Calu3 (cell line): ENCODE data around the gene ADCK1. TPM values are rescaled to one million over a fixed set of nuclear protein-coding genes. Genes with fewer than 3 reads are reported as not detected.

Source experiments
- BruUV-seq: library from RNA; stranded (reverse); fragments of 400-500 nt; replicated peaks from 2 replicates; lab custom pipeline; 2021; lab: Mats Ljungman, UMichigan
- CTCF ChIA-PET: fragments of 300-600 bp; sonication (Branson Sonifier 250); formaldehyde crosslinking; loops from one replicate; lab custom pipeline; 2022; ENCODE audit warnings: antibody characterized with exemption; lab: Charles Lee
- DNase-seq: peaks from one replicate; pipeline ENCODE4 v3.0.0; 2022
- H3K27ac Mint-ChIP-seq: one replicate; pipeline ENCODE4 v1.8.0; 2022; ENCODE audit warnings: mixed read lengths; ENCODE audit not compliant: unreplicated experiment
- H3K27me3 Mint-ChIP-seq: one replicate; pipeline ENCODE4 v1.8.0; 2022; ENCODE audit warnings: mixed read lengths; ENCODE audit not compliant: unreplicated experiment
- H3K36me3 Mint-ChIP-seq: one replicate; pipeline ENCODE4 v1.8.0; 2022; ENCODE audit warnings: mild to moderate bottlenecking, moderate library complexity, mixed read lengths; ENCODE audit not compliant: insufficient read depth, unreplicated experiment
- H3K4me1 Mint-ChIP-seq: one replicate; pipeline ENCODE4 v1.8.0; 2022; ENCODE audit warnings: mild to moderate bottlenecking, low read depth, mixed read lengths; ENCODE audit not compliant: unreplicated experiment
- H3K4me3 Mint-ChIP-seq: one replicate; pipeline ENCODE4 v1.8.0; 2022; ENCODE audit warnings: mild to moderate bottlenecking, low read depth, moderate library complexity, mixed read lengths; ENCODE audit not compliant: unreplicated experiment
- H3K9me3 Mint-ChIP-seq: one replicate; pipeline ENCODE4 v1.8.0; 2022; ENCODE audit warnings: low read depth, mixed read lengths; ENCODE audit not compliant: unreplicated experiment
- CTCF ChIP-seq: fragments of 200-600 bp; IDR thresholded peaks from one replicate; pipeline ENCODE4 v1.8.0; 2022; ENCODE audit warnings: antibody characterized with exemption; ENCODE audit not compliant: unreplicated experiment
- intact Hi-C: fragments of 100-400 bp; cut with micrococcal nuclease; formaldehyde crosslinking; loops from one replicate; pipeline ENCODE4 v1.10.0; 2022; ENCODE audit not compliant: unreplicated experiment
- total RNA-seq: library from RNA; stranded (reverse); gene quantifications from 2 replicates; pipeline ENCODE4 v1.2.3, GENCODE V29; 2022

Gene ADCK1
- total RNA-seq, 1 experiment from 2014 or later: 9.1 TPM

- intact Hi-C loops: no loop called here
- no peaks in the 10 kb centered on the region for H3K4me1 Mint-ChIP-seq
- no peak for TF ChIP-seq CTCF
- no peaks in the 10 kb centered on the region for H3K36me3 Mint-ChIP-seq
- H3K4me3 Mint-ChIP-seq: no peak overlapping the region
- no peaks in the 10 kb centered on the region for H3K27me3 Mint-ChIP-seq
- H3K9me3 Mint-ChIP-seq: no peaks in the 10 kb centered on the region
- BruUV-seq: no TSS peak
- H3K27ac Mint-ChIP-seq: no peak overlapping the region
- CTCF ChIA-PET: no interaction called here
- DNase-seq: no peak
These were observed 43.7 kb downstream of the ADCK1 start for GRCh38 chr14:77843651-77844050.

- no peak for DNase-seq
- TF ChIP-seq CTCF: no peak
- intact Hi-C loops: no loop called here
- CTCF ChIA-PET: no interaction called here
- Mint-ChIP-seq H3K4me3 (no peak overlapping the region), H3K27ac (no peak overlapping the region), H3K9me3 (no peaks in the 10 kb centered on the region), H3K27me3 (no peaks in the 10 kb centered on the region), H3K4me1 (no peaks in the 10 kb centered on the region), H3K36me3 (no peaks in the 10 kb centered on the region)
- no TSS peak for BruUV-seq
These were observed 44.9 kb downstream of the ADCK1 start for GRCh38 chr14:77844802-77845201.

GRCh38 chr14:77848031-77848430 lies 48.1 kb downstream of the ADCK1 start:
- intact Hi-C loops: no loop called here
- no peak for TF ChIP-seq CTCF
- H3K36me3 Mint-ChIP-seq: no peaks in the 10 kb centered on the region
- H3K9me3 Mint-ChIP-seq: no peaks in the 10 kb centered on the region
- CTCF ChIA-PET: no interaction called here
- DNase-seq: no peak
- H3K4me1 Mint-ChIP-seq: no peaks in the 10 kb centered on the region
- H3K4me3 Mint-ChIP-seq: no peak overlapping the region
- H3K27ac Mint-ChIP-seq: no peak overlapping the region
- no TSS peak for BruUV-seq
- H3K27me3 Mint-ChIP-seq: no peaks in the 10 kb centered on the region

GRCh38 chr14:77849711-77850110 lies 49.8 kb downstream of the ADCK1 start:
- no peaks in the 10 kb centered on the region for H3K4me1 Mint-ChIP-seq
- BruUV-seq: no TSS peak
- H3K4me3 Mint-ChIP-seq: no peak overlapping the region
- H3K9me3 Mint-ChIP-seq: no peaks in the 10 kb centered on the region
- CTCF ChIA-PET: no interaction called here
- no peaks in the 10 kb centered on the region for H3K36me3 Mint-ChIP-seq
- DNase-seq: no peak
- intact Hi-C loops: no loop called here
- H3K27ac Mint-ChIP-seq: no peak overlapping the region
- no peak for TF ChIP-seq CTCF
- H3K27me3 Mint-ChIP-seq: no peaks in the 10 kb centered on the region
